SK-N-MC (cell line): ENCODE measurements around the gene BCR.

Experiments used
- DNase-seq: peaks from one replicate; pipeline ENCODE4 v3.0.0-alpha.2; 2011; ENCODE audit warnings: low read depth, low spot score
- H3K27ac ChIP-seq: fragments of 200-600 bp; sonication (generic); 2 replicates; pipeline ENCODE4 v1.5.1; 2016; ENCODE audit warnings: mixed run types
- H3K36me3 ChIP-seq: fragments of 200-600 bp; sonication (generic); 2 replicates; pipeline ENCODE4 v1.6.1; 2017; ENCODE audit warnings: antibody characterized with exemption, low read length, mixed read lengths; ENCODE audit not compliant: insufficient read depth
- H3K4me3 ChIP-seq: fragments of 200-600 bp; sonication (generic); 2 replicates; pipeline ENCODE4 v1.5.1; 2016
- H3K9ac ChIP-seq: fragments of 200-600 bp; sonication (generic); 2 replicates; pipeline ENCODE4 v1.8.0; 2017; ENCODE audit warnings: mixed run types, mixed read lengths; ENCODE audit not compliant: insufficient read length
- H3K9me3 ChIP-seq: fragments of 200-600 bp; sonication (generic); 2 replicates; pipeline ENCODE4 v1.6.1; 2017; ENCODE audit warnings: low read depth, mild to moderate bottlenecking, antibody characterized with exemption, low read length, moderate library complexity, mixed read lengths
- EZH2 ChIP-seq: fragments of 200-600 bp; sonication (generic); IDR thresholded peaks from one replicate; pipeline ENCODE4 v1.6.1; 2017; ENCODE audit warnings: antibody characterized with exemption
- FOXP2 ChIP-seq: optimal IDR thresholded peaks from 2 replicates; pipeline ENCODE3; 2011; ENCODE audit warnings: mild to moderate bottlenecking, moderate library complexity; ENCODE audit not compliant: insufficient read depth; ENCODE audit errors: extremely low read length, control extremely low read depth
- POLR2AphosphoS5 ChIP-seq: IDR thresholded peaks from 2 replicates; pipeline ENCODE4 v1.6.1; 2012; ENCODE audit warnings: mild to moderate bottlenecking, low read depth, low read length, borderline replicate concordance

BCR gene

GRCh38 chr22:23204125-23204488, 23.8 kb downstream of the BCR start:
- H3K9me3 ChIP-seq: no peaks in the 10 kb centered on the region
- no peak overlapping the region for H3K9ac ChIP-seq
- H3K36me3 ChIP-seq: peaks cover 12% of the 10 kb centered on the region; the same call in 1 of the 2 replicates
- H3K27ac ChIP-seq: no peak overlapping the region
- H3K4me3 ChIP-seq: no peak overlapping the region
- DNase-seq: no peak
- TF ChIP-seq EZH2: no peak
- TF ChIP-seq POLR2AphosphoS5: no peak
- TF ChIP-seq FOXP2: no peak

DNA sequence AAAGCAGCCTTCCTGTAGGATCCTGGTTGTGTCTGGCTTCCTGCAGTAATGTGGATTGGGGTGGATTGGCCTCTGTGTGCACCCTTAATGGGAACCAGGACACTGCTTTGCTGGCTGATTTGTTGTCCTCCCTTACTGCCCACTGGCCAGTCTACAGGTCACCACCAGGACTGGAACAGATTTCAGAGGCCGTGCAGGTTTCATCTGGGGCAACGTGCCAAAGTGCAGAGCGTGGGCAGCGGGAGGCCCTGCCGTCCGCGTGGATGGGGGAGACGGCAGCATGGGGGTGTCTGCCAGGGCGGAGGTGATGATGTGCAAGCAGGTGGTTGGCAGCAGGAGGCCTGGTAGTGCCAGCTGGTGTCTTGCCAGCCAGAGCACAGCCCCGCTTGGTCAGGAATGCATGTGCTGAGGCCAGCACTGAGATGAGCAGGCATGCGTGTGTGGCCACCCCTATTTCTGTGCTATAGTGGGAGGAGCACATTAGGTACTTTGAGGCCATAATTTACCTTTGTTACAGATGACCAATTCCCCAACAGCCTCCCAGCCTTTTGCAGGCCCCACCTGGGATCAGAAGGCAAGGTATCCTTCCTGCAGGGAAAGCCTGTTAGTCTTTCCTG, 24.3 kb downstream of the BCR start:
- TF ChIP-seq EZH2: no peak
- no peak for TF ChIP-seq POLR2AphosphoS5
- no peak for TF ChIP-seq FOXP2
- Histone ChIP-seq H3K27ac (no peak overlapping the region), H3K4me3 (no peak overlapping the region), H3K36me3 (peaks cover 12% of the 10 kb centered on the region; the same call in 1 of the 2 replicates), H3K9me3 (no peaks in the 10 kb centered on the region), H3K9ac (no peak overlapping the region)
- DNase-seq: no peak

DNA sequence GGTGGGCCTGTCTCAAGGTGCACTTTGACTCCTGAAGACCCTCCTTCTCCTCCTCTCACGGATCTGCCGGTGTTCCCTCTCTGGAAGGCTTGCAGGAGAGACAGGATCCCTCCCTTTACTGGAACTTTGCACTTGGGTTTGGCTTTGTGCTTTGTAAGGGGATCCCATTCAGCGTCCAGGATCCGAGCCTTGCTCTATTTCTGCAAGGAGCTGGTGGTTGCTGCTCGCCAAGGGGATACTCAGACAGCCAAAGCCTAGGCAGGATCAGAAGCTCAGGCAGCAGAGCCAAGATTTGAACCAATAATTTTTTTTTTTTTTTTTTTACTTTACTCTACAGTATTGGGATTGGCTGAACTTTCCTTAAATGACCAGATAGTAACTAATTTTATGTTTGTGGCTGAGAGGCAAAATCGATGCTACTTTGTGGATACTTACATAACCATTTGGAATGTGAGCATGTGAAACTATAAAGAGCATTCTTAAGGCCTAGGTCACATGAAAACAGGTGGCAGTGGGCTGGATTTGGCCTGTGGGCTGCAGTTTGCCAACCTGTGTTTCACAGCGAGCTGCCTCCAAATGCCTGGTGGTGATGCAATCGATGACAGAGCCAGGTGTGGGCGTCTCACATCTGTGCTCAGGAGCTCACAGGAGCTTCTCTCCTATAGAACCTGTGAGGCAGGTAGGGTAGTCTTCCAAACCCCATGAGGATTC, 25.2 kb downstream of the BCR start:
- DNase-seq: no peak
- H3K27ac ChIP-seq: no peak overlapping the region
- no peaks in the 10 kb centered on the region for H3K9me3 ChIP-seq
- TF ChIP-seq POLR2AphosphoS5 (no peak), EZH2 (no peak), FOXP2 (no peak)
- no peak overlapping the region for H3K4me3 ChIP-seq
- no peak overlapping the region for H3K9ac ChIP-seq
- peaks cover 12% of the 10 kb centered on the region; the same call in 1 of the 2 replicates for H3K36me3 ChIP-seq

- H3K27ac ChIP-seq: no peak overlapping the region
- H3K4me3 ChIP-seq: no peak overlapping the region
- no peak for DNase-seq
- no peak overlapping the region for H3K9ac ChIP-seq
- no peak for TF ChIP-seq EZH2
- TF ChIP-seq POLR2AphosphoS5: no peak
- no peak for TF ChIP-seq FOXP2
- peaks cover 12% of the 10 kb centered on the region; the same call in 1 of the 2 replicates for H3K36me3 ChIP-seq
- no peaks in the 10 kb centered on the region for H3K9me3 ChIP-seq
These were observed 26.6 kb downstream of the BCR start for GRCh38 chr22:23206915-23207314.

DNA sequence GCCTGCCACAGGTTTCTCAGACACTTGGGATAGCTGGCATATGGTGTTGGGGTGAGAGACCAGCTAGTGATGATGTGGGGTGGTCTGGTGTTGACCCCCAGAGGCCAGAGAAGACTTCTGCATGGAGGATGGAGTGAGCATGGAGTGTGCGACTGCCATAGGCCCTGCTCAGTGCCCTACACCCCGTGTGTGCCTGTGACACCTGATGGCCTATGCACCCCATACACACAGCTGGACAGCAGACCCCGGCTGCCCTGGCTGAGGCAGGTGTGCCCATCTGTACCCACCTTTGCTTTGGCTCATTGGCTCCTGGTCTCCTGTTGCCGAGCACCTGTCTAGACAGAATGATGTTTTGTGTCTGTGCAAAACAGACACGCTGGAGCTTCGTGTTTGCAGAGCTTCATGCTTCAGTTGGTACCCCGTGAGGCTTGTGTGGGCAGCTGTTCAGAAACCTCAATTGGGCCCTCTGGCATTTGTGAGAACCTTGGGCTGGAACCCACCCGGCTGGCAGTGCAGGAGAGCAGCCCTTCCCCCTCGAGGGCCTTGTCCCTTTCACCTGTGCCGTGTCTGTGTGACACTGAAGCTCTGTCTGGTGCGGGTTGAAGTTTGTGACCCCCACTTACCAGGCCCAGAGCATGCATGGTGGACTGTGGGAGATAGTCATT, 27.6 kb downstream of the BCR start:
- Histone ChIP-seq H3K36me3 (peaks cover 12% of the 10 kb centered on the region; the same call in 1 of the 2 replicates), H3K9ac (no peak overlapping the region), H3K27ac (no peak overlapping the region)

DNA sequence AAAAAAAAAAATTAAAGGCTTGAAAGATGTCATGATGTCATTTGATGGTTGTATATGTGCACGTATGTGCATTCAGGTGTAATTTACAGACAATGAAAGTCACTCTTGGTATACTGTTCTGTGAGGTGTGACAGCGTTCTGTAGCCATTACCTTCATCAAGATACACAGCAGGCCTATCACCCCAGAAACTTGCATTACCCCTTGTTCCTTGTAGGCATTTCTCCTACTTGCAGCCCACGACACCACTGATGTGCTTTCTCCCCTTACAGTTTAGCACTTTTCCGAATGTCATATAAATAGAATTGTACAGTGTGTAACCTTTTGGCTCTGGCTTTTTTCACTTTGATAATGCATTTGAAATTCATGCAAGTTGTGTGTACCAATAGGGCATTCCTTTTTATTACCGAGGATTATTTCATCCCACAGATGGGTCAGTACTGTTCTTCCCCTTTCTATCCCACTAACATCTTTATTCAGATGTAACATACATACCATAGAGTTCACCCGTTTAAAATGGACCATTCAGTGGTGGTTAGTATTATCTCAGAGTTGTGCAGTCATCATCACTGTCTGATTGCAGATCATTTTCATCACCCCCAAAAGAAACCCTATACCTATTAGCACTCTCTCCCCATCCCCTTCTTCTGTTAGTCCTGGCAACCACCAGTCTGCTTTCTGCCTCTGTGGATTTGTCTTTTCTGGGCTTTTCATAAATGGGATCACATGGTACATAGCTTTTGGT, 30.3 kb downstream of the BCR start:
- TF ChIP-seq FOXP2 (no peak), EZH2 (no peak), POLR2AphosphoS5 (no peak)
- Histone ChIP-seq H3K9ac (no peak overlapping the region), H3K4me3 (no peak overlapping the region), H3K36me3 (peaks cover 4% of the 10 kb centered on the region; the same call in 1 of the 2 replicates), H3K9me3 (no peaks in the 10 kb centered on the region), H3K27ac (no peak overlapping the region)
- DNase-seq: no peak

More for the DNA sequence above, 27.6 kb downstream of the BCR start:
- Histone ChIP-seq H3K9me3 (no peaks in the 10 kb centered on the region), H3K4me3 (no peak overlapping the region)
- no peak for DNase-seq
- TF ChIP-seq EZH2: no peak
- TF ChIP-seq POLR2AphosphoS5: no peak
- TF ChIP-seq FOXP2: no peak

- Histone ChIP-seq H3K4me3 (no peak overlapping the region), H3K9ac (no peak overlapping the region), H3K36me3 (no peaks in the 10 kb centered on the region), H3K27ac (no peak overlapping the region), H3K9me3 (no peaks in the 10 kb centered on the region)
- TF ChIP-seq POLR2AphosphoS5 (no peak), FOXP2 (no peak)
- no peak for DNase-seq
These were observed 31.3 kb downstream of the BCR start for GRCh38 chr22:23211622-23212021.
